Thoracic aorta (tissue), 2 donors: ENCODE results near the gene TMEM272. TPM values are rescaled to one million over a fixed set of nuclear protein-coding genes. Genes with fewer than 3 reads are reported as not detected.

Experiments
- ATAC-seq: fragments of 150-250 bp; one replicate; pipeline ENCODE4 v1.8.0; 2017; ENCODE audit warnings: low read depth; ENCODE audit not compliant: insufficient number of reproducible peaks, low FRiP score
- DNase-seq: peaks from one replicate; pipeline ENCODE4 v3.0.0-alpha.2; 2020; ENCODE audit warnings: low spot score
- H3K27ac ChIP-seq, 2 donors: fragments of 200-600 bp; sonication (generic); 1 replicate in 1 of 2; 2 replicates in 1 of 2; pipeline ENCODE4 v1.5.1; 2016; ENCODE audit warnings: mild to moderate bottlenecking in 2 of 2, moderate library complexity in 2 of 2
- H3K27me3 ChIP-seq: fragments of 200-600 bp; sonication (generic); replicated peaks from 2 replicates; pipeline ENCODE4 v1.6.0; 2016; ENCODE audit warnings: mild to moderate bottlenecking; ENCODE audit not compliant: insufficient read depth
- H3K36me3 ChIP-seq: fragments of 200-600 bp; sonication (generic); one replicate; pipeline ENCODE4 v1.5.1; 2016
- H3K4me1 ChIP-seq, 2 donors: fragments of 200-600 bp; sonication (generic); 1 replicate in 1 of 2; 2 replicates in 1 of 2; pipeline versions ENCODE4 v1.5.1 to v1.6.0; 2016; ENCODE audit warnings: low read depth in 2 of 2, mild to moderate bottlenecking in 1 of 2; ENCODE audit not compliant: control insufficient read depth in 1 of 2
- H3K4me3 ChIP-seq: fragments of 200-600 bp; sonication (generic); 2 replicates; pipeline ENCODE4 v1.5.1; 2016; ENCODE audit warnings: mild to moderate bottlenecking
- H3K9me3 ChIP-seq: fragments of 200-600 bp; sonication (generic); 2 replicates; pipeline ENCODE4 v1.5.1; 2016
- CTCF ChIP-seq: fragments of 200-600 bp; sonication (generic); IDR thresholded peaks from one replicate; pipeline ENCODE4 v1.5.1; 2019; ENCODE audit warnings: antibody characterized with exemption
- total RNA-seq, 2 donors: library from RNA; depleted of rRNA; stranded (reverse); fragments of >200 nt; gene quantifications; one replicate each; pipeline versions ENCODE4 v1.1.0 to v1.2.3, GENCODE V29; 2016

The TMEM272 gene
- total RNA-seq, 2 donors from 2014 or later: not detected

- no peak for TF ChIP-seq CTCF
- Histone ChIP-seq H3K27ac (no peak overlapping the region), H3K4me1 (peaks cover 0 to 18% of the 10 kb centered on the region in 2 donors), H3K36me3 (no peaks in the 10 kb centered on the region), H3K27me3 (no peaks in the 10 kb centered on the region), H3K4me3 (no peak overlapping the region), H3K9me3 (no peaks in the 10 kb centered on the region)
- ATAC-seq (no peak), DNase-seq (no peak)
Measured at GRCh38 chr13:51786425-51787265, 58.3 kb downstream of the TMEM272 start.

GRCh38 chr13:51785712-51786424 is 59.1 kb downstream of the TMEM272 start:
- Histone ChIP-seq H3K9me3 (no peaks in the 10 kb centered on the region), H3K36me3 (no peaks in the 10 kb centered on the region), H3K27ac (no peak overlapping the region), H3K27me3 (no peaks in the 10 kb centered on the region), H3K4me1 (peaks cover 0 to 18% of the 10 kb centered on the region in 2 donors), H3K4me3 (no peak overlapping the region)
- no peak for TF ChIP-seq CTCF
- ATAC-seq (no peak), DNase-seq (no peak)

- Histone ChIP-seq H3K27ac (no peak overlapping the region), H3K36me3 (no peaks in the 10 kb centered on the region), H3K9me3 (no peaks in the 10 kb centered on the region), H3K27me3 (no peaks in the 10 kb centered on the region), H3K4me3 (no peak overlapping the region), H3K4me1 (peaks cover 0 to 10% of the 10 kb centered on the region in 2 donors)
- no peak for DNase-seq
- no peak for ATAC-seq
- TF ChIP-seq CTCF: no peak
Measured at GRCh38 chr13:51784097-51784496, 60.9 kb downstream of the TMEM272 start.

DNA sequence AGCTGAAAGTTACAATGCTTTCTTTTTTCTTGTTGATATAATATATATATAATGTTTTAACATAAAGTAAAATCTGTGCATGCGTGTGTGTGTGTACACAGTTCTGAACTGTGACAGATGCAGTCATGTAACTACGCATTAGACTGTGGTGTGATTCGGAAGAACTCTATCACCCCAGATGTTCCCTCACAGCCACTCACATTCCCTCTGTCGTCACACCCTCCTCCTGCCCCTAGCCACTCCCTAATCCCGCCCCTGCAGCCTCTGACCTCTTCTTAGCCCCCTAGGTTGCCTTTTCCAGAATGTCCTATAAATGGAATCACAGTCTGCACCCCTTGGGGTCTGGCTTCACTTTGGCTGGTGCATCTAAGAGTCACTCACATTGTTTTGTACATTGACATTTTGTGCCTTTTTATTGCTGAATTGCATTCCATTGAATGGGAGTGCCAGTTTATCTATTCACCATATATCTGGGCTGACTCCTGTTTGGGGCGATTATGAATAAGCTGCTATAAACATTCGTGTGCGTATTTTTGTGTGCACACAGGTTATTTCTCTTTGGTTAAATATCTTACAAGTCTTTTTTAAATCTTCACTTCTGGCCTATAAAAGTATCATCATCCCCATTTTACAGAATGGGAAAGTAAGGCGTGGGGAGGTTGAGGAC is 61.4 kb downstream of the TMEM272 start:
- ATAC-seq (no peak), DNase-seq (no peak)
- no peaks in the 10 kb centered on the region for H3K9me3 ChIP-seq
- H3K4me3 ChIP-seq: no peak overlapping the region
- no peak overlapping the region for H3K27ac ChIP-seq
- no peak for TF ChIP-seq CTCF
- no peaks in the 10 kb centered on the region for H3K27me3 ChIP-seq
- H3K36me3 ChIP-seq: no peaks in the 10 kb centered on the region
- H3K4me1 ChIP-seq: peaks cover 0 to 10% of the 10 kb centered on the region in 2 donors
